IgD-negative memory B cell (primary cell): Measurements from ENCODE around the gene NAALADL2. TPM values are rescaled to one million over a fixed set of nuclear protein-coding genes. Genes with fewer than 3 reads are reported as not detected.

Experiments used
- H3K27ac Mint-ChIP-seq, 3 donors: one replicate each; pipeline ENCODE4 v1.8.0; 2020 to 2022; ENCODE audit warnings: mild to moderate bottlenecking in 3 of 3, mixed read lengths in 3 of 3, moderate library complexity in 1 of 3
- H3K27me3 Mint-ChIP-seq: one replicate; pipeline ENCODE4 v1.8.0; 2021; ENCODE audit warnings: mixed read lengths
- H3K36me3 Mint-ChIP-seq: one replicate; pipeline ENCODE4 v1.8.0; 2020; ENCODE audit warnings: mild to moderate bottlenecking, mixed read lengths
- H3K4me1 Mint-ChIP-seq, 3 donors: one replicate each; pipeline ENCODE4 v1.8.0; 2020 to 2022; ENCODE audit warnings: mixed read lengths in 3 of 3, mild to moderate bottlenecking in 1 of 3
- H3K4me3 Mint-ChIP-seq, 4 donors: one replicate each; pipeline ENCODE4 v1.8.0; 2020 to 2022; ENCODE audit warnings: mild to moderate bottlenecking in 4 of 4, mixed read lengths in 4 of 4, moderate library complexity in 3 of 4
- H3K9me3 Mint-ChIP-seq, 3 donors: one replicate each; pipeline ENCODE4 v1.8.0; 2020 to 2021; ENCODE audit warnings: mixed read lengths in 3 of 3, mild to moderate bottlenecking in 1 of 3
- polyA plus RNA-seq: library from polyadenylated mRNA; unstranded; fragments of 300-500 nt; fragmentation: Illumina TruSeq; gene quantifications from one replicate; pipeline ENCODE4 v1.2.3, GENCODE V29; 2021

NAALADL2 gene
- polyA plus RNA-seq, 1 donor from 2014 or later: not detected

DNA sequence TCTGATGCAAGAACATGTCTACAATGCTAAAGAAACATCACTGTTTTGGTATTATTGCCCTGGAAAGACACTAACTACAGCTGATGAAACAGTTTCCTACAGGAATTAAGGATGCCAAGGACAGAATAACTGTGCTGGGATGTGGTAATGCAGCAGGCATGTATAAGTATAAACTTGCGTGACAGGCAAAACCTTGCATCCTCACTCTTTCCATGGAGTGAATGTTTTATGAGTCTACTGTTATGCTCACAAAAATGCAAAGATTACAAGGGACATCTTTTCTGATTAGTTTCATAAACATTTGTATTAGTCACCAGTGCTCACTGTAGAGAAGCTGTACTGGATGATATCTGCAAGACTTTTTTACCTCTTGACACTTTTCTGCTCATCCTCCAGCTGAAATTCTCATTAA, 143.6 kb downstream of the NAALADL2 start:
- Mint-ChIP-seq H3K9me3 (peaks cover 2 to 5% (median 2%) of the 10 kb centered on the region in 3 donors), H3K4me3 (no peak overlapping the region), H3K4me1 (no peaks in the 10 kb centered on the region), H3K27me3 (no peaks in the 10 kb centered on the region), H3K27ac (no peak overlapping the region), H3K36me3 (no peaks in the 10 kb centered on the region)

DNA sequence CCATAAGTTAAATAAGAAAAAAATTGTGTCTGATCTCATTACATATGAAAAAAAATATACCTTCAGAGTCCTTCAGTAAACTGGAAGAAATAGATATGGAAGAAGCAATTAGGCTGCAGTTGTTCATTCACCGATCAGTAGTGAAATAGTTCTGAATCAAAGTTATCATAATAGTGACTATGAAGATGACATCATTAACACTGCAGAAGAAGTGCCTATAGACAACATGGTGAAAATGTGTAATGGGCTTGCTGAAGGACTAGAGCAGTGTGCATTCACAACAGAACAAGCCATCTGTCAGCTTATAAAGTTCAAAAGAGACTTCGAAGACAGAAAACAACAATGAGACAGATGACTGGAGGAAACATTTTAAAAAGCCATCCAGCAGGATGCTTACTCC, 144.5 kb downstream of the NAALADL2 start:
- H3K27me3 Mint-ChIP-seq: no peaks in the 10 kb centered on the region
- H3K4me1 Mint-ChIP-seq: no peaks in the 10 kb centered on the region
- H3K27ac Mint-ChIP-seq: no peak overlapping the region
- no peaks in the 10 kb centered on the region for H3K36me3 Mint-ChIP-seq
- H3K4me3 Mint-ChIP-seq: no peak overlapping the region
- H3K9me3 Mint-ChIP-seq: peaks cover 2 to 8% (median 2%) of the 10 kb centered on the region in 3 donors

DNA sequence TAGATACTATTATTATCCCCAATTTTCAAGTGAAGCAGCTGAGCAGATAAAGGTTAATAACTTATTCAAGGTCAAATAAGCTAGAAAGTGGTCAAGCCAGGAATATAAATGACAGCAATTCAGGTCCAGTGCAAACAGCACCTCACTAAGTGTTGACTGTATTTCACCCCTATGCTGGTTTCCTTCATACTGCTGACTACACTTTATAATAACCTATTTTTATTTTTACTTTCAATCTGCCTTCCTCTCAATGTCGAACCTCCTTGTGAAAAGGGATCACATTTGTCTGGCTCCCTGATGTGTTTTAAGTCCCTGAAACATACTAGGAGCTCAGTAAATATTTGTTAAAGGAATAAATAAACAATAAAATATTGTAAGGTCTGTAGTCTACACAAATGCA, 146.1 kb downstream of the NAALADL2 start:
- H3K27me3 Mint-ChIP-seq: no peaks in the 10 kb centered on the region
- H3K9me3 Mint-ChIP-seq: peaks cover 2 to 8% (median 2%) of the 10 kb centered on the region in 3 donors
- no peak overlapping the region for H3K4me3 Mint-ChIP-seq
- H3K27ac Mint-ChIP-seq: no peak overlapping the region
- no peaks in the 10 kb centered on the region for H3K4me1 Mint-ChIP-seq
- H3K36me3 Mint-ChIP-seq: no peaks in the 10 kb centered on the region

DNA sequence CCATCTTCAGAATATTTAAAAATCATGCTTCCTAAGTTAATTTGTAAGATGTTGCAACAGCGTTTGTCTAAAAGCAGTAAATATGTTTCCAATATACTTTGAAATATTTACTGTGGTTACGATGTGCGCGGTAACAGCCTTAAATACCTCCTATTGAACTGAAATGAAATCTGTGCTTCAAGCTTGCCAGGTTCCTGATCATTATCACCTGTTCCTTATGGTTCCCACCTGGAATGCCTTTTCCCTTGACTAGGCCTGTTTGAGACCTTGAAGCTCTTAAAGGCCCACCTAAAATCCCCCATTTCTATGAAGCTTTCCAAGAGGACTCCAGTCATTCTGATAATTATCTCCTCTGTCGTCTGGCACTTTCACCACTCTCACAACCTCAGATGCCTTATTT, 146.7 kb downstream of the NAALADL2 start:
- Mint-ChIP-seq H3K4me1 (no peaks in the 10 kb centered on the region), H3K9me3 (peaks cover 0 to 12% (median 2%) of the 10 kb centered on the region in 3 donors), H3K4me3 (no peak overlapping the region), H3K36me3 (no peaks in the 10 kb centered on the region), H3K27ac (no peak overlapping the region), H3K27me3 (no peaks in the 10 kb centered on the region)

DNA sequence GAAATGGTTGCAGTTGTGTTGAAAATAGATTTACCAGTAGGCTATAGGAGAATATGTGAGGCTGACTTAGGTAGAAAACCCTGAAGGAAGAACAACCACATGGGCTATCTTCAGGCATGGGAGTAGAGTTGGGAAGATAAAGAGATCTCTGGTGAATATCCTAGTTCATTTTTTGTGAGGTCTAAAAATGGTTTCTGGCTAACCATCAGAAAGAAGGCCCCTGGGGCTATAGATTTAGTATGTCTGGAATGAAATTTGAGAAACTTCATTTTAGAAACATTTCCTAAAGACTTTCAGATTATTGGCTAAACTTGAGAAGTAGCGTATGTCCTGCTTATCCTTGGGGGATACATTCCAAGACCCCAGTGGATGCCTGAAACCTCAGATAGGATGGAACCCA, 148.2 kb downstream of the NAALADL2 start:
- Mint-ChIP-seq H3K27ac (no peak overlapping the region), H3K4me1 (no peaks in the 10 kb centered on the region), H3K27me3 (no peaks in the 10 kb centered on the region), H3K36me3 (no peaks in the 10 kb centered on the region), H3K9me3 (peaks cover 0 to 12% (median 2%) of the 10 kb centered on the region in 3 donors), H3K4me3 (no peak overlapping the region)

DNA sequence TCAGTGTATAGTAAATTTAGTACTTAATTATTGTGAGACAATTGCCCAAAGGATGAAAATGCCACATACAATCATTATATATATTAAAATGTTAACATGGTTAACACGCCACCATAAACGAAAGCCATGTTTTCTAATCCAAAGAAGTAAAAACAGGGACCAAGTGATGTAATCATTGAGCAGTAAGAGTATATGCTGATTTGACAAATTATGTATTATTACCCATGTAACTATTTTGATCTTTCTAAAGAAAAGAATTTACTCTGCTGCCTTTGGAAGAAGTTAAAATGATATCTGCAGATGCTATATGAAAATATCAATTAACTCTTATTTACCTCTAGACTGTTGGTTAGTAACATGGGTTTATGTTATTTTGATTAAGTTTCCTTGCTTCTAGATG, 150.2 kb downstream of the NAALADL2 start:
- Mint-ChIP-seq H3K9me3 (peaks cover 0 to 19% (median 2%) of the 10 kb centered on the region in 3 donors), H3K4me3 (no peak overlapping the region), H3K27me3 (no peaks in the 10 kb centered on the region), H3K4me1 (no peaks in the 10 kb centered on the region), H3K27ac (no peak overlapping the region), H3K36me3 (no peaks in the 10 kb centered on the region)

DNA sequence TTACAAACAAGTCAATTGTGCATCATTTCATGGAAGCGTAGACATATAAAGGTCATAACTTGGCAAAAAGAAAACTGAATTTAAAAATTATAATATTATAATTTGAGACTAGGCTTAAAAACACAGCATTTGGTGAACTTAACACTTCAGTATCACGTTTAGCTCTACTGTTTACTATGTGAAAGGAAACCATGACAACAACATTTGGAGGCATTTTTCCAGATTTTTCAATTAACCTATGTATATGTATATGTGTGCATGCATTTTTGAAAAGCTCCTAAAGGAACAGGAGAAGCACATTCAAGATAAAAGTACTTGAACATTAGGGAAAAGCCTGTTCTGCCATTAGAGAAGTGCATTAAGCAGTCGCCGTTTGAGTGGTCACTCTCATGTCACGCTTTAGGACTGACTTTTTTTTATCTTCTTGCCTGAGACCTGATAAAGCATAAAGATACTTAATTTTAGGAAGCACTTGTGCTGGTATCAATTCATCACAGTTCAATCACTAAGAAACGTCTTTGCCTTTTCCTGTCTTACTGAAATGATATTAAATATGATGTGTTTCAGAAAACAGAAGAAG, 156.0 kb downstream of the NAALADL2 start:
- Mint-ChIP-seq H3K27ac (no peak overlapping the region), H3K4me1 (no peaks in the 10 kb centered on the region), H3K4me3 (no peak overlapping the region), H3K27me3 (no peaks in the 10 kb centered on the region), H3K36me3 (no peaks in the 10 kb centered on the region), H3K9me3 (peaks cover 0 to 11% (median 5%) of the 10 kb centered on the region in 3 donors)

DNA sequence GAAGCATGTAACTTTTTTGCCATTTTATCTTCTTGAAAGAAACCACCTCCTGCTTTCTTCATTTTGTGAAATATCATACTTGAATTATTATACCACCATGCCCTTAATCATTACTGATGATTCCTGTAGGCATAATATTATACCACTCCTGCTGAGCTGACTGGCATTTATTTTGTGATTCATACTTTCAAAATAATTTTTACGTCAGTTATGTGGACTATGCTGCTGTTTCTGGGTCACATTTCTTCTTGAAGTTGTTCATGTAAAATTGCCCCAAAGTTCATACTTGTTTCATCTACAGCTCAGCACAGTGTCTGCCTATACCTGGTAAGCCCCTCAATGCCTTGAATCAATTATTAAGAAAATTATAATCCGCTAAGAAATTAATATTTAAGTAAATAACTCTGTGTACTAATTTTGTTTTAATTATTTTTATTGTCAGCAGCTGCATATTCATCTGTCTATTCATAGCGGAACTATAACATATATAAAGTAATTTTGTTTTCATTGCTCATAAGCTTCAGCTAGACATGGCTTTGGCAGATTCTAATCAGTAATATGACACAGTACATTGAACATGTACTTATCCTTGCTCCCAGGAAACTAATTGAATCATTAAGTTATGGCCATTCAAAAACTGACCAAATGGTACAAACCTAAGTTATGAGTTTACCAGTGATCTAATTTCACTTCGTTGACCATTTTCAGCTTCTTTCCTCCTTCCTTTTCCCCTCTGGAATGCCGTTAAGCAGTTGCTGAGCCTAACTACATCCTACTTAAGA, 160.0 kb downstream of the NAALADL2 start:
- Mint-ChIP-seq H3K4me3 (no peak overlapping the region), H3K4me1 (no peaks in the 10 kb centered on the region), H3K27ac (no peak overlapping the region), H3K36me3 (no peaks in the 10 kb centered on the region), H3K27me3 (no peaks in the 10 kb centered on the region), H3K9me3 (peaks cover 0 to 7% (median 7%) of the 10 kb centered on the region in 3 donors)

DNA sequence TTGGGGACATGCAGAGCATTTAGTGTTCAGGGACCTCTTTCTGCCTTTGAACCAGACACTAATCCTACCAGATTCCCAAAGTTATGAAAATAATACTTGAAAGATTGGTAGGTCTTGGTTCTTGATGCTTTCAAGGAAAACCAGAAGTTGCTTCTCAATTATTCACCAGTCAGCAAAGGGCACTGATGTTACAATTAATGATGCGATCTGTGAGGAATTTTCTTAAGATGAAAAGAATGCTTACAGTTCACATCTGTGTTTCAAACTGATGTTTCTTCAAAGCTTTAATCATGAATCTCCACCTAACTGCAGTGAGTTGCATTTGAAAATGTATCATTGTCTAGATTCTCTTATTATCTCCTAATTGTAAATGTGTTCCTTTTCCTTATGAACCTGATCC, 161.0 kb downstream of the NAALADL2 start:
- Mint-ChIP-seq H3K27me3 (no peaks in the 10 kb centered on the region), H3K9me3 (peaks cover 0 to 7% (median 7%) of the 10 kb centered on the region in 3 donors), H3K4me1 (no peaks in the 10 kb centered on the region), H3K4me3 (no peak overlapping the region), H3K36me3 (no peaks in the 10 kb centered on the region), H3K27ac (no peak overlapping the region)

DNA sequence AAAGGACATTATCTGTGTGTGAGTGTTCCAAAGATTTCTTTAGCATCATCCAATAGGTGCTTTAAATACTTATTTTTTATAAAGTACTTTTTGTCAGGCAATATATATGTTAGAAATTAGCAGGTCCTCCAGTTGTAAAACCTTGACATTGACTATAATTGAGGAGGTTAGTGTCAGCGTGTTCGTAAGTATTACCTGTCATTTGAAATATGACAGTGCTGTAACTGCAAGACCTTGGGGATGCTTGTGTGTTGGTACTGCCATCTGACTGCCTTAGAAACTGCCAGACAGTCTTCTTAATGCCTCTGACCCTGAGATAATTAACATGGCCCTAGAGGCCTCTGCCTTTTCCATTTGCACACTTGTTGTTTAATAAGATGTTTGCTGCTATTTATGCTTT, 170.7 kb downstream of the NAALADL2 start:
- Mint-ChIP-seq H3K9me3 (peaks cover 3 to 5% (median 5%) of the 10 kb centered on the region in 3 donors), H3K27ac (no peak overlapping the region), H3K36me3 (no peaks in the 10 kb centered on the region), H3K4me3 (no peak overlapping the region), H3K27me3 (no peaks in the 10 kb centered on the region), H3K4me1 (no peaks in the 10 kb centered on the region)

DNA sequence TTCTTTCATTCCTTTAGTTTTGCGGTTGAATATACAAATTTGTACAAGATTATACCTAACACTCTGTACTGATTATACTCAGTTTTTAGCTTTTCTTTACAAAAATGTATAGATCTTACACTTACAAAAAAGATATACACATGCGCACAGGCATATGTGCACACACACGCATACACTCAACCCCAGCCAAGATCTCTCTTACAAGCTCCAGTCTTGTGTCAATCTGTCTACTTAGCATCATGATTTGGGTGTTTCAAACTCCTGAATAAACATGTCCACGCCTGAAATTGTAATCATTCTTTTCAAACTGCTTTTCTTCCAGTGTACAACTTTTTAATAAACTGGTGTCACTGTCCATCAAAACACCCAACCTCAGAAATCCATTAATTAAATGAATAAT, 180.7 kb downstream of the NAALADL2 start:
- no peak overlapping the region for H3K27ac Mint-ChIP-seq
- no peaks in the 10 kb centered on the region for H3K36me3 Mint-ChIP-seq
- peaks cover 0 to 14% (median 3%) of the 10 kb centered on the region in 3 donors for H3K9me3 Mint-ChIP-seq
- no peak overlapping the region for H3K4me3 Mint-ChIP-seq
- H3K4me1 Mint-ChIP-seq: peaks cover 0 to 2% (median 0%) of the 10 kb centered on the region in 3 donors
- no peaks in the 10 kb centered on the region for H3K27me3 Mint-ChIP-seq

DNA sequence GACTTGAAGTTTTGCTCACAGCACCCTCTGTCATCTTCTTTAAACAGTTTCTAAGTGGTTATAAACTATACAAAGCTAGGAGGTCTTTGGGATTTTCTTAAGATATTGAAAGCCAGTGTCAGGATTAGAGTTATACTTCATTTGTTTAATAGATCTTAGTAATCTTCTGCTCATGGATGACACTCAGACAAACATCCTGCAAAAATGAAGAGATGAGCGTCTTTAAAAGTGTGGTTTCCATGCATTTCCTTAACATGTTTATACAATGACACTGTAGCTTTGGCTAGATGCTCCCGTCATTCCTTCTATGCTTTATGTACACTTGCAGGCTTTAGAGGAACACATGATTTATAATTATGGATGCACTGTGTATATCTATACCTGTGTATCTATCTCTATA, 182.2 kb downstream of the NAALADL2 start:
- H3K9me3 Mint-ChIP-seq: peaks cover 0 to 14% (median 3%) of the 10 kb centered on the region in 3 donors
- peaks cover 0 to 2% (median 0%) of the 10 kb centered on the region in 3 donors for H3K4me1 Mint-ChIP-seq
- no peak overlapping the region for H3K4me3 Mint-ChIP-seq
- no peaks in the 10 kb centered on the region for H3K36me3 Mint-ChIP-seq
- H3K27ac Mint-ChIP-seq: no peak overlapping the region
- H3K27me3 Mint-ChIP-seq: no peaks in the 10 kb centered on the region

DNA sequence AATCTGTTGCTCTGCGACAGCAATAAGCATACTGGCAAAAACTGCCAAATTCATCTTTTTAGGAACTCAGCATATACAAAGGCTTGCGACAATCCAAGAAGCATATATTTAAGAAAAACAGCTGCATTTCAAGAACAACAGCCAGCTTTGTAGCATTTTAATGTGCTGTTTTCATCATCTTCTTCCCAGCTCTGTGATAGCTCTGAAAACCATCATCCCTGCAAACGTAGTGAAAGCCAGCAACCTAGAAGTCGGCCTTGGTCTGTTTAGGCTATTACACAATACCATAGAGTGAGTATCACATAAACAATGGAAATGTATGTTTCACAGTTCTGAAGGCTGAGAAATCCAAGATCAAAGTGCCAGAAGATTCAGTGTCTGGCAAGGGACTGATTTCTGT, 187.5 kb downstream of the NAALADL2 start:
- H3K4me3 Mint-ChIP-seq: no peak overlapping the region
- peaks cover 2 to 8% (median 4%) of the 10 kb centered on the region in 3 donors for H3K9me3 Mint-ChIP-seq
- H3K4me1 Mint-ChIP-seq: peaks cover 0 to 2% (median 0%) of the 10 kb centered on the region in 3 donors

DNA sequence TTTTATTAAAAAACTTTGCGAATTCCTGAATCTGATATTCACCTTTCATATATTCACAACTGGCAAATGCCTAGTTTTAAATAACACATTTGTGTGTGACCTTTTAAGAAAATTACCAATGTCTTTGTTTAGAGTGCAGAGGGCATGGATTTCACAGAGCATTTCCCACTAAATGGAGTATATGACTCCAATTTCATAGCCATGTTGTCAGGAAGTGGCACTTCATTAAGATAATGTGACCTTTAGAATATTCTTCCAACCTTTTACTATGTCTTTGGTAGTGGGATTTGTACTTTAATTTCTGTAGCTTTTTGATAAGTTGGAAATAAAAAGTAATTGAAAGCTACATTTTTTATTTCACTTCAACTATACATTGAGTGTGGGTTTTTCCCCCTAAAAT, 188.7 kb downstream of the NAALADL2 start:
- peaks cover 2 to 5% (median 4%) of the 10 kb centered on the region in 3 donors for H3K9me3 Mint-ChIP-seq
- H3K4me3 Mint-ChIP-seq: no peak overlapping the region
- H3K27me3 Mint-ChIP-seq: no peaks in the 10 kb centered on the region
- no peak overlapping the region for H3K27ac Mint-ChIP-seq
- H3K4me1 Mint-ChIP-seq: peaks cover 0 to 1% (median 0%) of the 10 kb centered on the region in 3 donors
- H3K36me3 Mint-ChIP-seq: no peaks in the 10 kb centered on the region

More for the DNA sequence above, 187.5 kb downstream of the NAALADL2 start:
- Mint-ChIP-seq H3K27me3 (no peaks in the 10 kb centered on the region), H3K27ac (no peak overlapping the region), H3K36me3 (no peaks in the 10 kb centered on the region)

DNA sequence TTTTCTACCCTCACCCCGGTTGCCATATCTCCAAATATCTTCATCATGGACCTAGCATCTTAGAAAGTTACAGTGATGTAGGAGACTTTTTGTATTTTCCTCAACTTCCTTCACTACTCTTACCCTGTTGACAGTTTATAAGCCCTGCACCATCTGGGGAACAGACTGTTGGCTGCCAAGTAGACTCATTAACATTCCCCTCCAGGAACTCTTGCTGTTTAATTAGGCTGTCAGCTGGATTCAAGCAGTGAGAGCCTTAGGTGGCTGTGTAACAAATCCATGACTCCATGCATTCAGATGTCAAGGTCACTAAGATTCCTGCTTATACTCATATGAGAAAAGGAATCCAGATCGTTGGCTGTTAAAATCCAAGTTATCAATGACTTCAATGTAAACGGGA, 198.3 kb downstream of the NAALADL2 start:
- peaks cover 2 to 7% (median 6%) of the 10 kb centered on the region in 3 donors for H3K9me3 Mint-ChIP-seq
- H3K4me3 Mint-ChIP-seq: no peak overlapping the region
- no peak overlapping the region for H3K27ac Mint-ChIP-seq
- no peaks in the 10 kb centered on the region for H3K4me1 Mint-ChIP-seq
- H3K27me3 Mint-ChIP-seq: no peaks in the 10 kb centered on the region
- H3K36me3 Mint-ChIP-seq: peaks cover 2% of the 10 kb centered on the region

DNA sequence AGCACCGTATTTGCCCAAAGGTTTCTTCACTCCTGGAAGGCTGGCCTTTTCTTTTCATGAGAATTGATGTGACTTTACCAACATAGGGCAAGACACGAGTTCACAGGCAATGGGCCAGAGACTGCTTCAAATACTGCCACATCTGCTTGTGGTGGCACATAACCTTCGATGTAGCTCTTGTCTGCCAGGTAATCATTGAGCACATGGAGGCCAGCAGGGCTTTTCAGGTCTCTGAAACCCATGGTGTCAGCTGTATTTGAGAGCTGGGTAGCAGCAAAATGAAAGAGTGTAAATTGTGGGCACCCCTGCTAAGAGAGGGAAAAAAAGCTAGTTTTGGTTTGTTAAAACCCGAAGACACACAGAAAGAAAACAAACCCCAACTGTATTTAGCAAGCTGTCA, 200.7 kb downstream of the NAALADL2 start:
- Mint-ChIP-seq H3K4me1 (no peaks in the 10 kb centered on the region), H3K27me3 (no peaks in the 10 kb centered on the region), H3K4me3 (no peak overlapping the region), H3K27ac (no peak overlapping the region), H3K9me3 (peaks cover 2 to 6% (median 3%) of the 10 kb centered on the region in 3 donors), H3K36me3 (peaks cover 2% of the 10 kb centered on the region)
